HEK293 (cell line): Measurements from ENCODE around the gene SPECC1.

ENCODE experiments used
- CTCF ChIA-PET: fragments of 350-600 bp; formaldehyde crosslinking; extraction: SDS; loops from one replicate; lab custom pipeline; 2021; ENCODE audit warnings: antibody characterized with exemption; lab: Yijun Ruan, JAX
- POLR2A ChIA-PET: fragments of 300-600 bp; formaldehyde crosslinking; extraction: SDS; loops from one replicate; lab custom pipeline; 2020; ENCODE audit warnings: antibody characterized with exemption, inconsistent platforms; lab: Yijun Ruan, JAX
- H3K27ac ChIP-seq: fragments of 200-500 bp; sonication (Bioruptor generic); 2 replicates; pipeline ENCODE4 v1.5.1; 2014; ENCODE audit warnings: low read depth, low read length, control low read depth, inconsistent platforms; ENCODE audit errors: extremely low read depth
- H3K36me3 ChIP-seq, 2 experiments: fragments of 200-500 bp in 1 of 2; sonication (Bioruptor generic) in 1 of 2; 1 replicate in 1 of 2; 2 replicates in 1 of 2; pipeline ENCODE4 v1.5.1; 2014 to 2017; ENCODE audit warnings: inconsistent platforms in 2 of 2, low read length in 2 of 2; ENCODE audit not compliant: control insufficient read depth in 2 of 2, insufficient read depth in 1 of 2
- H3K4me1 ChIP-seq: fragments of 200-500 bp; sonication (Bioruptor generic); 2 replicates; pipeline ENCODE4 v1.5.1; 2014; ENCODE audit warnings: mild to moderate bottlenecking, low read length, inconsistent platforms; ENCODE audit not compliant: control insufficient read depth, insufficient read depth
- H3K4me3 ChIP-seq: 2 replicates; pipeline ENCODE4 v1.5.1; 2011; ENCODE audit warnings: low read depth, mild to moderate bottlenecking, control low read depth, low read length, moderate library complexity
- H3K9me3 ChIP-seq: fragments of 200-500 bp; sonication (Bioruptor generic); 2 replicates; pipeline ENCODE4 v1.5.1; 2014; ENCODE audit warnings: low read depth, low read length, inconsistent platforms; ENCODE audit not compliant: control insufficient read depth, insufficient read depth
- EGR2 ChIP-seq: fragments of 450-650 bp; formaldehyde crosslinking; IDR thresholded peaks from 2 replicates; pipeline ENCODE4 v1.5.1; 2016; ENCODE audit warnings: low read depth, missing biosample characterization, missing genetic modification characterization
- GLIS1 ChIP-seq: fragments of 450-650 bp; formaldehyde crosslinking; IDR thresholded peaks from 2 replicates; pipeline ENCODE4 v1.5.1; 2016; ENCODE audit warnings: missing biosample characterization, missing genetic modification characterization
- REPIN1 ChIP-seq: fragments of 450-650 bp; formaldehyde crosslinking; IDR thresholded peaks from 2 replicates; pipeline ENCODE4 v1.5.1; 2017; ENCODE audit warnings: missing biosample characterization, missing genetic modification characterization, low read depth
- ZBTB17 ChIP-seq: fragments of 450-650 bp; formaldehyde crosslinking; IDR thresholded peaks from 2 replicates; pipeline ENCODE4 v1.5.1; 2016; ENCODE audit warnings: missing biosample characterization, missing genetic modification characterization
- ZFHX2 ChIP-seq: fragments of 450-650 bp; formaldehyde crosslinking; conservative IDR thresholded peaks from 2 replicates; pipeline ENCODE4 v1.5.1; 2016; ENCODE audit warnings: missing biosample characterization, missing genetic modification characterization
- ZFP41 ChIP-seq: fragments of 450-650 bp; formaldehyde crosslinking; IDR thresholded peaks from 2 replicates; pipeline ENCODE4 v1.5.1; 2016; ENCODE audit warnings: missing biosample characterization, missing genetic modification characterization, borderline replicate concordance
- ZIC2 ChIP-seq: fragments of 450-650 bp; formaldehyde crosslinking; IDR thresholded peaks from 2 replicates; pipeline ENCODE4 v1.5.1; 2016; ENCODE audit warnings: missing biosample characterization, missing genetic modification characterization
- ZNF155 ChIP-seq: fragments of 450-650 bp; formaldehyde crosslinking; IDR thresholded peaks from 2 replicates; pipeline ENCODE4 v1.5.1; 2016; ENCODE audit warnings: missing biosample characterization, missing genetic modification characterization
- ZNF157 ChIP-seq: fragments of 450-650 bp; formaldehyde crosslinking; IDR thresholded peaks from 2 replicates; pipeline ENCODE4 v1.5.1; 2016; ENCODE audit warnings: missing biosample characterization, missing genetic modification characterization
- ZNF341 ChIP-seq: fragments of 450-650 bp; formaldehyde crosslinking; IDR thresholded peaks from 2 replicates; pipeline ENCODE4; 2016; ENCODE audit warnings: low read depth, missing biosample characterization, missing genetic modification characterization
- ZNF473 ChIP-seq: fragments of 450-650 bp; formaldehyde crosslinking; IDR thresholded peaks from 2 replicates; pipeline ENCODE4 v1.5.1; 2017; ENCODE audit warnings: missing biosample characterization, missing genetic modification characterization
- ZNF549 ChIP-seq: fragments of 450-650 bp; IDR thresholded peaks from 2 replicates; pipeline ENCODE4 v1.5.1; 2018; ENCODE audit warnings: missing biosample characterization, missing genetic modification characterization, mild to moderate bottlenecking, inconsistent platforms, moderate library complexity
- ZNF600 ChIP-seq: fragments of 450-650 bp; formaldehyde crosslinking; IDR thresholded peaks from 2 replicates; pipeline ENCODE4 v1.5.1; 2016; ENCODE audit warnings: missing biosample characterization, missing genetic modification characterization
- ZNF660 ChIP-seq: fragments of 450-650 bp; IDR thresholded peaks from 2 replicates; pipeline ENCODE4 v1.5.1; 2018; ENCODE audit warnings: missing biosample characterization, mild to moderate bottlenecking, missing genetic modification characterization
- ZNF664 ChIP-seq: fragments of 450-650 bp; formaldehyde crosslinking; IDR thresholded peaks from 2 replicates; pipeline ENCODE4 v1.5.1; 2016; ENCODE audit warnings: missing biosample characterization, missing genetic modification characterization
- ZNF837 ChIP-seq: fragments of 450-650 bp; formaldehyde crosslinking; IDR thresholded peaks from 2 replicates; pipeline ENCODE4 v1.5.1; 2016; ENCODE audit warnings: missing biosample characterization, missing genetic modification characterization
- TF ChIP-seq, protein P1 (sequence below): fragments of 450-650 bp; formaldehyde crosslinking; IDR thresholded peaks from 2 replicates; pipeline ENCODE4 v1.5.1; 2016; ENCODE audit warnings: missing biosample characterization, missing genetic modification characterization, low read depth
- TF ChIP-seq, protein P2 (sequence below): fragments of 450-650 bp; formaldehyde crosslinking; IDR thresholded peaks from 2 replicates; pipeline ENCODE4 v1.5.1; 2016; ENCODE audit warnings: missing biosample characterization, missing genetic modification characterization
- TF ChIP-seq, protein P3 (sequence below): fragments of 450-650 bp; formaldehyde crosslinking; IDR thresholded peaks from 2 replicates; pipeline ENCODE4 v1.5.1; 2017; ENCODE audit warnings: missing biosample characterization, missing genetic modification characterization
- TF ChIP-seq, protein P4 (sequence below): fragments of 450-650 bp; formaldehyde crosslinking; IDR thresholded peaks from 2 replicates; pipeline ENCODE4 v1.5.1; 2016; ENCODE audit warnings: missing biosample characterization, missing genetic modification characterization
- TF ChIP-seq, protein P5 (sequence below): fragments of 450-650 bp; formaldehyde crosslinking; IDR thresholded peaks from 2 replicates; pipeline ENCODE4 v1.5.1; 2017; ENCODE audit warnings: missing biosample characterization, mild to moderate bottlenecking, missing genetic modification characterization, moderate library complexity

SPECC1 gene

DNA sequence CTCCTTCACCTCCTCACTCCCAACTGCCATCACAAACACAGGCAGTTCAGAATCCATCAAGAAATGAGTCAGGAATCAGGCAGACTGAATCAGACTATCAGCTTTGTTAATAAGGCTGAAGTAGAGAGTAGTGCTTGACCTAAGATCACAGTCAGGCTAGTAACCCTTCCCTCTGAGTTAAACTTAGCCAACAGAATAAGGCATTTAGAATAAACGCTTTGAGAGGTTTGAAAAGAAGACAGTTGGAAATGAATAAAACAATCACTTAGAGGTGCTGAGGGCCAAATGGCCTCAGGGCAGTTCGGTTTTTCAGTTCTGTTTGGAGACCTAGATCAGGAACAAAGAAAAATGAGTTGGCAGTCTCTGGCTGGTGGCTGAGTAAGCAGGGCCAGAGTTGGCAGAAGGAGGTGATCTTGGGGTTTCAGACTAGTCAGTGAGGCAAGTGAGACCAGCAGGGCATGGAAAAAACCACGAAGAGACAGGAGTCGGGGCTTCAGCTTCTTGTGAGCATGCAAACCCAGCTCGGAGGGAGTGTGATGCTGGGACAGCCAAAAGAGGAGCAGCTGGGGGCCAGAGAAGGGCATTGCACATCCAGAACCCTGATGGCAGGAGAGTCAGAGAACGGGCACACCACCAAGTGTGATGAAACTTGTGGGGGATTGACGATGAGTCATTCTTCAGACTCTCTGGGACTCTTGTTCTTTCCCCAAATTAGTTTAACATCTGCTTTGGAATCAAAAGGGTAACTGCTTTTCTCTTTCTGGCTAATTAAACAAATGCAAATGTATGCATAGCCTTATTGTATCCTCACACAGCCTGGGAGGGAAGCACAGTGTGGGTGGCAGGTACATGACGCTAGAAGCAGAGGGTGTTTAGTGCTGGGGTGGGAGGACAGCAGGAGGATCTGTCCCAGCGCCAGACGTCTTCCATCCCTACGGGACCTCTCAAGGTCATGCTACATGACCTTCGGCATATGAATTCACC is 54.8 kb downstream of the SPECC1 start:
- Histone ChIP-seq H3K4me1 (peaks cover 15% of the 10 kb centered on the region), H3K9me3 (no peaks in the 10 kb centered on the region), H3K27ac (peak overlapping the region; percentile 22; the same call in 1 of the 2 replicates), H3K36me3 (peaks cover 0 to 3% of the 10 kb centered on the region in 2 experiments; a peak in 1 of 3 replicates), H3K4me3 (no peak overlapping the region)
- CTCF ChIA-PET, result interaction anchor here (0.6 to 1.9 kb wide), 4 partner anchors 53 to 512 kb away, joined by 3 to 5 read pairs (median 4); no protein-coding TSS in a partner anchor
- POLR2A ChIA-PET, result interaction anchor here (1.0 kb wide), 1 partner anchor 8 kb away, joined by 3 read pairs; no protein-coding TSS in a partner anchor
- TF ChIP-seq ZNF600 (tag by site-specific recombination) (0 out of 2 replicates have a peak, but pooled peaks have one; percentile 19), ZBTB17 (tag by site-specific recombination) (peak; percentile 84), ZIC2 (tag by site-specific recombination) (peak; percentile 31), ZFHX2 (peak; percentile 57; the same call in 1 of the 2 replicates), REPIN1 (tag by site-specific recombination) (no peak), ZNF660 (peak; percentile 55; the same call in 1 of the 2 replicates), EGR2 (tag by site-specific recombination) (peak; percentile 48), GLIS1 (tag by site-specific recombination) (peak; percentile 34; the same call in 1 of the 2 replicates), ZNF549 (tag by site-specific recombination) (no peak), ZNF341 (tag by site-specific recombination) (peak; percentile 73), ZNF664 (tag by site-specific recombination) (peak; percentile 51; the same call in 1 of the 2 replicates)
- TF ChIP-seq, protein P1, sequence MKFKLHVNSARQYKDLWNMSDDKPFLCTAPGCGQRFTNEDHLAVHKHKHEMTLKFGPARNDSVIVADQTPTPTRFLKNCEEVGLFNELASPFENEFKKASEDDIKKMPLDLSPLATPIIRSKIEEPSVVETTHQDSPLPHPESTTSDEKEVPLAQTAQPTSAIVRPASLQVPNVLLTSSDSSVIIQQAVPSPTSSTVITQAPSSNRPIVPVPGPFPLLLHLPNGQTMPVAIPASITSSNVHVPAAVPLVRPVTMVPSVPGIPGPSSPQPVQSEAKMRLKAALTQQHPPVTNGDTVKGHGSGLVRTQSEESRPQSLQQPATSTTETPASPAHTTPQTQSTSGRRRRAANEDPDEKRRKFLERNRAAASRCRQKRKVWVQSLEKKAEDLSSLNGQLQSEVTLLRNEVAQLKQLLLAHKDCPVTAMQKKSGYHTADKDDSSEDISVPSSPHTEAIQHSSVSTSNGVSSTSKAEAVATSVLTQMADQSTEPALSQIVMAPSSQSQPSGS (tag by site-specific recombination), result no peak
- TF ChIP-seq, protein P2, sequence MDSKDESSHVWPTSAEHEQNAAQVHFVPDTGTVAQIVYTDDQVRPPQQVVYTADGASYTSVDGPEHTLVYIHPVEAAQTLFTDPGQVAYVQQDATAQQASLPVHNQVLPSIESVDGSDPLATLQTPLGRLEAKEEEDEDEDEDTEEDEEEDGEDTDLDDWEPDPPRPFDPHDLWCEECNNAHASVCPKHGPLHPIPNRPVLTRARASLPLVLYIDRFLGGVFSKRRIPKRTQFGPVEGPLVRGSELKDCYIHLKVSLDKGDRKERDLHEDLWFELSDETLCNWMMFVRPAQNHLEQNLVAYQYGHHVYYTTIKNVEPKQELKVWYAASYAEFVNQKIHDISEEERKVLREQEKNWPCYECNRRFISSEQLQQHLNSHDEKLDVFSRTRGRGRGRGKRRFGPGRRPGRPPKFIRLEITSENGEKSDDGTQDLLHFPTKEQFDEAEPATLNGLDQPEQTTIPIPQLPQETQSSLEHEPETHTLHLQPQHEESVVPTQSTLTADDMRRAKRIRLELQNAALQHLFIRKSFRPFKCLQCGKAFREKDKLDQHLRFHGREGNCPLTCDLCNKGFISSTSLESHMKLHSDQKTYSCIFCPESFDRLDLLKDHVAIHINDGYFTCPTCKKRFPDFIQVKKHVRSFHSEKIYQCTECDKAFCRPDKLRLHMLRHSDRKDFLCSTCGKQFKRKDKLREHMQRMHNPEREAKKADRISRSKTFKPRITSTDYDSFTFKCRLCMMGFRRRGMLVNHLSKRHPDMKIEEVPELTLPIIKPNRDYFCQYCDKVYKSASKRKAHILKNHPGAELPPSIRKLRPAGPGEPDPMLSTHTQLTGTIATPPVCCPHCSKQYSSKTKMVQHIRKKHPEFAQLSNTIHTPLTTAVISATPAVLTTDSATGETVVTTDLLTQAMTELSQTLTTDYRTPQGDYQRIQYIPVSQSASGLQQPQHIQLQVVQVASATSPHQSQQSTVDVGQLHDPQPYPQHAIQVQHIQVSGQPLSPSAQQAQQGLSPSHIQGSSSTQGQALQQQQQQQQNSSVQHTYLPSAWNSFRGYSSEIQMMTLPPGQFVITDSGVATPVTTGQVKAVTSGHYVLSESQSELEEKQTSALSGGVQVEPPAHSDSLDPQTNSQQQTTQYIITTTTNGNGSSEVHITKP, result peak; percentile 71
- TF ChIP-seq, protein P3, sequence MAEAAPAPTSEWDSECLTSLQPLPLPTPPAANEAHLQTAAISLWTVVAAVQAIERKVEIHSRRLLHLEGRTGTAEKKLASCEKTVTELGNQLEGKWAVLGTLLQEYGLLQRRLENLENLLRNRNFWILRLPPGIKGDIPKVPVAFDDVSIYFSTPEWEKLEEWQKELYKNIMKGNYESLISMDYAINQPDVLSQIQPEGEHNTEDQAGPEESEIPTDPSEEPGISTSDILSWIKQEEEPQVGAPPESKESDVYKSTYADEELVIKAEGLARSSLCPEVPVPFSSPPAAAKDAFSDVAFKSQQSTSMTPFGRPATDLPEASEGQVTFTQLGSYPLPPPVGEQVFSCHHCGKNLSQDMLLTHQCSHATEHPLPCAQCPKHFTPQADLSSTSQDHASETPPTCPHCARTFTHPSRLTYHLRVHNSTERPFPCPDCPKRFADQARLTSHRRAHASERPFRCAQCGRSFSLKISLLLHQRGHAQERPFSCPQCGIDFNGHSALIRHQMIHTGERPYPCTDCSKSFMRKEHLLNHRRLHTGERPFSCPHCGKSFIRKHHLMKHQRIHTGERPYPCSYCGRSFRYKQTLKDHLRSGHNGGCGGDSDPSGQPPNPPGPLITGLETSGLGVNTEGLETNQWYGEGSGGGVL (tag by site-specific recombination), result peak; percentile 56
- TF ChIP-seq, all 188 proteins: peak for 11

DNA sequence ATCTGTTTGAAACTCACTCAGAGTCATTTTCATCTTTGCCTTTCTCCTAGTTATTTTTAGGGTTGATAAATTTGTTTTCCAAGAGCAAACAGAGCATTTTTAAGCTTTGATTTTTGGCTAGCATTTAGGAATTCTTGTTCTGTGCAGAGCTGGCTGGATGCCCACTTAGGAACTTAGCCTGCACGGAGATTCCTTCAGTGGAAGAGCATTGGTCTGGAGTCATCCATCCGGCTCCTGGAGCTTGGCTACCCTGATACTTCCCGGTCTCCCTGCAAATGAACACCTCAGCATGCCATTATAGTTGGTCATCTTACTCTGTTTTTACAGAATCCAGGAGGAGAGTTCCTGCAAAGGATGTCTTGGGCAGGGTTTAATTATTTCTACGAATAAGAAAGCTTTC is 57.1 kb downstream of the SPECC1 start:
- H3K27ac ChIP-seq, result no peak overlapping the region
- ChIA-PET POLR2A (no interaction called here), CTCF (interaction anchor here (0.6 to 1.5 kb wide), 3 partner anchors 12 to 54 kb away, joined by 3 to 4 read pairs (median 3); no protein-coding TSS in a partner anchor)
- H3K9me3 ChIP-seq, result no peaks in the 10 kb centered on the region
- peaks cover 0 to 3% of the 10 kb centered on the region in 2 experiments; a peak in 1 of 3 replicates for H3K36me3 ChIP-seq
- no peak overlapping the region for H3K4me3 ChIP-seq
- peaks cover 12% of the 10 kb centered on the region for H3K4me1 ChIP-seq
- TF ChIP-seq ZNF837 (tag by site-specific recombination) (no peak), ZNF157 (tag by site-specific recombination) (no peak), ZFP41 (tag by site-specific recombination) (no peak), ZNF473 (tag by site-specific recombination) (no peak), ZNF155 (tag by site-specific recombination) (no peak)
- TF ChIP-seq, protein P4, sequence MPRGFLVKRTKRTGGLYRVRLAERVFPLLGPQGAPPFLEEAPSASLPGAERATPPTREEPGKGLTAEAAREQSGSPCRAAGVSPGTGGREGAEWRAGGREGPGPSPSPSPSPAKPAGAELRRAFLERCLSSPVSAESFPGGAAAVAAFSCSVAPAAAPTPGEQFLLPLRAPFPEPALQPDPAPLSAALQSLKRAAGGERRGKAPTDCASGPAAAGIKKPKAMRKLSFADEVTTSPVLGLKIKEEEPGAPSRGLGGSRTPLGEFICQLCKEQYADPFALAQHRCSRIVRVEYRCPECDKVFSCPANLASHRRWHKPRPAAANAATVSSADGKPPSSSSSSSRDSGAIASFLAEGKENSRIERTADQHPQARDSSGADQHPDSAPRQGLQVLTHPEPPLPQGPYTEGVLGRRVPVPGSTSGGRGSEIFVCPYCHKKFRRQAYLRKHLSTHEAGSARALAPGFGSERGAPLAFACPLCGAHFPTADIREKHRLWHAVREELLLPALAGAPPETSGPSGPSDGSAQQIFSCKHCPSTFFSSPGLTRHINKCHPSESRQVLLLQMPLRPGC (tag by site-specific recombination), result no peak
- TF ChIP-seq, protein P5, sequence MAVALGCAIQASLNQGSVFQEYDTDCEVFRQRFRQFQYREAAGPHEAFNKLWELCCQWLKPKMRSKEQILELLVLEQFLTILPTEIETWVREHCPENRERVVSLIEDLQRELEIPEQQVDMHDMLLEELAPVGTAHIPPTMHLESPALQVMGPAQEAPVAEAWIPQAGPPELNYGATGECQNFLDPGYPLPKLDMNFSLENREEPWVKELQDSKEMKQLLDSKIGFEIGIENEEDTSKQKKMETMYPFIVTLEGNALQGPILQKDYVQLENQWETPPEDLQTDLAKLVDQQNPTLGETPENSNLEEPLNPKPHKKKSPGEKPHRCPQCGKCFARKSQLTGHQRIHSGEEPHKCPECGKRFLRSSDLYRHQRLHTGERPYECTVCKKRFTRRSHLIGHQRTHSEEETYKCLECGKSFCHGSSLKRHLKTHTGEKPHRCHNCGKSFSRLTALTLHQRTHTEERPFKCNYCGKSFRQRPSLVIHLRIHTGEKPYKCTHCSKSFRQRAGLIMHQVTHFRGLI (tag by site-specific recombination), result no peak
